Activated naive CD4-positive, alpha-beta T cell (primary cell): ENCODE results near the gene NDOR1.
A peak's percentile ranks its signal among the peaks of the same experiment; 100 is the strongest.
"Not testable (repeated sequence)": the region's sequence is repeated elsewhere in the genome, so short reads cannot be mapped to it uniquely, and the experiment has no call there.

ENCODE experiments used
- DNase-seq, 4 experiments: peaks; one replicate each; lab custom pipeline; 2025; lab: John Stamatoyannopoulos, UW

NDOR1 gene

DNA sequence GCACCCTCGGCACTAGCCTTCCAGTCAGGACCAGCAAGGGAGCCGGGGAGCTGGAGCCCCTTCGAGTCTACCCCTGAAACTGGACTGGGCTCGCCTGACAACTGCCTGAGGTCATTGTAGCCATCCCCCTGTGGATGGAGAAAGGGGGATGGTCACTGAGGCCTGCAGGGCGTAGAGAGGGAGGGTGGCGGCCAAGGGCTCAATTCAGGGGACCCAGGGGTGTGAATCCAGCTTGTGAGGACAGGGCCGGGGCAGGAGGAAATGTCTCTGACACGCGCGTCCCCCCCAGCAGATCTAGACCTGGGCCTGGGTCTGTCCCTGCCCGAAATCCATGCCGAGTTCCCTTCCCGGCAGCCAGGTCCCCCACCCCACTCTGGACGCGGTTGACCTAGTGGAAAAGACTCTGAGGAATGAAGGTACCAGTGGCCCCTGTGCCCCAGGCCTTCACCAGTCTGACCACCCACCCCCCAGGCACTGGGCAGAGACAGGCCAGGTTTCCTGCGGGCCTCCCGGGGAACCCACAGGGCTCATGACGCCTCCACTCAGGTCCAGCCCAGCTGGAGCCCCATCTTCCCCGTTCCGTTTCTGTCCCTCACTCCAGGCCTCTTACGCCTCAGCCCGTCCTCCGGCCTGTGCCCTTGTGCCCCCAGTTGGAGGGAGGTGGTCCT, 26.0 kb downstream of the NDOR1 start:
- no peak for DNase-seq

DNA sequence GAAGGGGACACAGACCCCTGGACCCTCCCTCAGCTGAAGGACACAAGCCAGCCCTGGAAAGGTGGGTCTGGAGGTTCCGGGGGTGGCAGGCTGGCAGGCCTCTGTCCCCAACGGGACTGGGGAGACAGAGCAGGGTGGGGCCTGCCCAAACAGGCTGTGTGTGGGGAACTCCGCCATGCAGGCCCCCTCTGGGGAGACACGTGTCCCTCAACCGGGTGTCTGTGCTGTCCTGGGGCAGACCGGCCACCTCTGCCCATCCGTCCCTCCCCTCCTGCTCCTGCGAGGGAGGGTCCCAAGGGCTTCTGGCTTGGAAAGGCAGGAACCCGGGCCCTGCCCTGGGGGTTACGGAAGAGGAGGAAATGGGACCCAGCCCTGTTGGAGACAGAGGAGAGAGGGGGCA, 26.6 kb downstream of the NDOR1 start:
- no peak for DNase-seq

DNA sequence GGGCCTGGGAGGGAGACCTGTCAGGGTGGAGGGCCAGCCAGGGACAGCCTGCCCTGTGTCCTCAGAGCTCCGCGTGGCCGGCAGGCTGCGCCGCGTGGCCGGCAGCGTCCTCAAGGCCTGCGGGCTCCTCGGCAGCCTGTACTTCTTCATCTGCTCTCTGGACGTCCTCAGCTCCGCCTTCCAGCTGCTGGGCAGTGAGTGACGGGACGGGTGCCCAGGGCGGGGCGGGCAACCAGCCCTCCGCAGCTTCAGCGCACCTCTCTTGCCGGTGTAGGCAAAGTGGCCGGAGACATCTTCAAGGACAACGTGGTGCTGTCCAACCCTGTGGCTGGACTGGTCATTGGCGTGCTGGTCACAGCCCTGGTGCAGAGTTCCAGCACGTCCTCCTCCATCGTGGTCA, 27.0 kb downstream of the NDOR1 start:
- no peak for DNase-seq

DNA sequence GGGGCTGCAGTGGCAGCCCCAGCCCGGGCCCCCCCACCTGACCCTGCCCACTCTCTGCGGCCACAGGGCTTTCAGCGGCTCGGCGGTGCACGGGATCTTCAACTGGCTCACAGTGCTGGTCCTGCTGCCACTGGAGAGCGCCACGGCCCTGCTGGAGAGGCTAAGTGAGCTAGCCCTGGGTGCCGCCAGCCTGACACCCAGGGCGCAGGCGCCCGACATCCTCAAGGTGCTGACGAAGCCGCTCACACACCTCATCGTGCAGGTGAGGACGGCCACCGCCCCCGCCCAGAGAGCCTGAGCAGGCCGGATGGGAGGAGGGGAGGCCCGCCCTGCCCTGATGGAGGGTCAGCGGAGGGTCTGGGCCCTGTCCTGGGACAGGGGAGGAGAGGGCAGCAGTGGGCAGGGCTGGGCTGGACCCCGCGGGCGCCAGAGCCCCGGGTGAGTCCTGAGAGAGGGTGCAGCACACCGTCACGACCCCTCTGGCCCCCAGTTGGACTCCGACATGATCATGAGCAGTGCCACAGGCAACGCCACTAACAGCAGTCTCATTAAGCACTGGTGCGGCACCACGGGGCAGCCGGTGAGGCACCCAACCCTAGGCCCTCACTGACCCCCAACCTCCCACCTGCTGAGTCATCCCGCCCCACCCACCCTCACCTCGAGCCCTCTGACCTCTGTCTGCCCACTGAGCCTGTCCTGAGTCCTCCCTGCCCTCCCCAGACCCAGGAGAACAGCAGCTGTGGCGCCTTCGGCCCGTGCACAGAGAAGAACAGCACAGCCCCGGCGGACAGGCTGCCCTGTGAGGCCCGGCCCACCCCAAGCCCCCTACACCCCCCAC, 27.9 kb downstream of the NDOR1 start:
- no peak for DNase-seq

DNA sequence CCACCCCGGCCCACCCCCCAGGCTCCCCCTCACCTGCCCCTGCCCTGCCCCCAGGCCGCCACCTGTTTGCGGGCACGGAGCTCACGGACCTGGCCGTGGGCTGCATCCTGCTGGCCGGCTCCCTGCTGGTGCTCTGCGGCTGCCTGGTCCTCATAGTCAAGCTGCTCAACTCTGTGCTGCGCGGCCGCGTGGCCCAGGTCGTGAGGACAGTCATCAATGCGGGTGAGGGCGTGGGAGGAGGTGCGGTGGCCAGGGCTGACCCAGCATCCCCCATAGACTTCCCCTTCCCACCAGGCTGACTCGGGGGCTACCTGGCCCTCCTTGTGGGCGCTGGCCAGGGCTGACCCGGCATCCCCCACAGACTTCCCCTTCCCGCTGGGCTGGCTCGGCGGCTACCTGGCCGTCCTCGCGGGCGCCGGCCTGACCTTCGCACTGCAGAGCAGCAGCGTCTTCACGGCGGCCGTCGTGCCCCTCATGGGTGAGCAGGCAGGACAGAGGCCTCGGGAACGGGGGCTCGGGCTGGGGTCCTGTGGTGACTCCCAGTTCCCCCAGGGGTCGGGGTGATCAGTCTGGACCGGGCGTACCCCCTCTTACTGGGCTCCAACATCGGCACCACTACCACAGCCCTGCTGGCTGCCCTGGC, 28.7 kb downstream of the NDOR1 start:
- no peak for DNase-seq

DNA sequence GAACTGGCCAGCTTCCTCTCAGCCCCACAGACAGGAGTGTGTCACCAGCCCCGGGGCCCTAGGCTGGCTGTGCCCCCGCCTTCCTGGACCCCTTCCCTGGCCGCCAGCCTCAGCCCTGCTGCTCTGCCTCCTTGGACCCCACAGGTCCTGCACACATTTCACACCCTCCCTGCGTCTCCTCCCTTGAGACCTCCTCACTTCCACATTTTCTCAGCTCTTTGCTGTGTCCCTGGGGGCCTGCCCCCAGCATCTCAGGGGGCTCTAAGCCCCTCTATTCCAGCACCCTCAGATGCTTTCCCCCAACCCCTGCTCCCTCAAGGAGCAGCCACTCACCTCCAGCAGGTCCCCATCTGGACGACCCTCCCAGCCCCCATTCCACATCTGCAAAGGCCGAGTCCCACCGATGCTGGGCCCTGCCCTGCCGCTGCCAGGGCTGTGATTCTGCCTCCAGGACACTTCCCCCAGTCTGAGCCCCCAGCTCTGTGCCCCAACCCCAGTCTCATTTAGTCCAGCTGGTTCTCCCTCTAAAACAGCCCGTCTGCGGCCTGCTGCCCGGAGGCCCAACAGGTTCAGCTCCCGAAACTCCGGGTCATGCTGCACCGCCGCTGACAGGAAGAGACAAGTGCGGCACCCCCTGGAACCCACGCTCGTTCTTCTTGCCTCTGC, 29.4 kb downstream of the NDOR1 start:
- no peak for DNase-seq

DNA sequence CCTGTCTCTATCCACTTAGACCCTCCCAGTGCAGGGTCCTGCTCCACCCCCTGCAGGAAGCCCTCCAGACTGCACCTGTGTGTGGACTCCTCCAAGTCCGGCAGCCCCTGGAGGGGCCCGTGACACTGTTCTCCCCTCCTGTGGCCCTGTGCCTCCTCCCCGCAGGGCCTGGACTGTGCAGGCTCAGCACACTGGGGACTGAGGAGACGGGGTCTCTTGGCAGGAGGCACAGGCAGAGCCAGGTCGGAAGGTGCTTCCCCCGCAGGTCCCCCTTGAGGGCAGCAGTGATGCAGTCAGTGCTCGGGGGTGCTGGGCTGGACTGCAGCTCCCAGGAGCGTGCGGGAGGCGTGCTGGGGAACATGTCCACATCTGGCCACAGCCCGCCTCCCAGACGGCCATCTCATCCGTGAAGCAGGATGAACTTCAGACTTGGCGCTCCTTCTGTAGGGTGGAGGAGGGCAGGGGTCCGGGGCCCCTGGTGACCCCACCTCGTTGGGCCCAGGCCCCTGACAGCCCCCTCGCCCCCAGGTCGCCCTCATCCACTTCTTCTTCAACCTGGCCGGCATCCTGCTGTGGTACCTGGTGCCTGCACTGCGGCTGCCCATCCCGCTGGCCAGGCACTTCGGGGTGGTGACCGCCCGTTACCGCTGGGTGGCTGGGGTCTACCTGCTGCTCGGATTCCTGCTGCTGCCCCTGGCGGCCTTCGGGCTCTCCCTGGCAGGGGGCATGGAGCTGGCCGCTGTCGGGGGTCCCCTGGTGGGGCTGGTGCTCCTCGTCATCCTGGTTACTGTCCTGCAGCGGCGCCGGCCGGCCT, 30.1 kb downstream of the NDOR1 start:
- DNase-seq: no peak

DNA sequence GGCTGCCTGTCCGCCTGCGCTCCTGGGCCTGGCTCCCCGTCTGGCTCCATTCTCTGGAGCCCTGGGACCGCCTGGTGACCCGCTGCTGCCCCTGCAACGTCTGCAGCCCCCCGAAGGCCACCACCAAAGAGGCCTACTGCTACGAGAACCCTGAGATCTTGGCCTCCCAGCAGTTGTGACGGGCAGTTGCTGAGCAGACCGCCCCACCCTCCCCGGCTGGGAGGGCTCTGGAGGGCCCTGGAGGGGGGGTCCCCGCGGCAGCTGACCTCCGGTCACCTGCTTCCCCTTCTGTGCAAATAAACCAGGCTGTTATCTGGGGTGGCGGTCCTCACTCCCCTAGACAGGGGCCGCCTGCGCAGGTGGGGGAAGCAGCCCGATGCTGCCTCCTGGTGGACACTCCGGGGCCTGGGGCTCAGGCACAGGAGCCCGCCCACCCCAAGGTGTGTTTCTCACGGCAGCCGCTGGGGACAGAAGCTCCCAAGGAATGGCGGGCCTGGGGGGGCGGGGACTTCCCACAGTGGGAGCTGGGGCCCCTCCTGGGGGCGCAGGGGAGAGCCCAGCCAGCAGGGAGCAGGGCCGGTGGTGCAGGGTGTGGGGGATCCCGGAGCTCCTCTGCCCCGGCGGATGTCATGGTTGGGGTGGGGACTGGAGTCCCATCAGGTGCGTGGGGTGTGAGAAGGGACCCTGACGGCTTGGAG, 30.9 kb downstream of the NDOR1 start:
- peak; percentile 75 to 93 (median 87) for DNase-seq

DNA sequence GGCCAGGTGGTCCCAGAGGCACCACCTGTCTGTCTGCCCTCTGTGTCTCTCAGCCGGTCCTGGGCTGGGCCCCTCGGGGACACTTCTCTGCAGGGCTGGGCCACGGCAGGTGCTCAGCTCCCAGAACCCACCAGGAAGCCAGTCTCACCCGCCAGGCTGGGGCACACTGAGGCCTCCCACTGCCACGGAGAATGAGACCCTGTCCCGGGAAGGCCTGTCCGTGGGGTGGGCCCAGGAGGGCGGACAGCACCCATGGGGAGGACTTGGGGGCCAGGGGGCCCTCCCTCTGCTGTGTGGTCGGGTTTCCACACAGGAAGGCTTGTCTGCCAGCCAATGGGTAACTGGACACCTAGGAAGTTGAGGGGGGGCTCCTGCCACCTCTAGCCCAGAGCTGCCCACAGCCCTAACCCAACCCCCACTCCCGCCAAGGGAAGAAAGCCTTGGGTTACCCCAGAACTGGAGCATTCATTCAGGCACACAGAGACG, 31.5 kb downstream of the NDOR1 start:
- DNase-seq: no peak

DNA sequence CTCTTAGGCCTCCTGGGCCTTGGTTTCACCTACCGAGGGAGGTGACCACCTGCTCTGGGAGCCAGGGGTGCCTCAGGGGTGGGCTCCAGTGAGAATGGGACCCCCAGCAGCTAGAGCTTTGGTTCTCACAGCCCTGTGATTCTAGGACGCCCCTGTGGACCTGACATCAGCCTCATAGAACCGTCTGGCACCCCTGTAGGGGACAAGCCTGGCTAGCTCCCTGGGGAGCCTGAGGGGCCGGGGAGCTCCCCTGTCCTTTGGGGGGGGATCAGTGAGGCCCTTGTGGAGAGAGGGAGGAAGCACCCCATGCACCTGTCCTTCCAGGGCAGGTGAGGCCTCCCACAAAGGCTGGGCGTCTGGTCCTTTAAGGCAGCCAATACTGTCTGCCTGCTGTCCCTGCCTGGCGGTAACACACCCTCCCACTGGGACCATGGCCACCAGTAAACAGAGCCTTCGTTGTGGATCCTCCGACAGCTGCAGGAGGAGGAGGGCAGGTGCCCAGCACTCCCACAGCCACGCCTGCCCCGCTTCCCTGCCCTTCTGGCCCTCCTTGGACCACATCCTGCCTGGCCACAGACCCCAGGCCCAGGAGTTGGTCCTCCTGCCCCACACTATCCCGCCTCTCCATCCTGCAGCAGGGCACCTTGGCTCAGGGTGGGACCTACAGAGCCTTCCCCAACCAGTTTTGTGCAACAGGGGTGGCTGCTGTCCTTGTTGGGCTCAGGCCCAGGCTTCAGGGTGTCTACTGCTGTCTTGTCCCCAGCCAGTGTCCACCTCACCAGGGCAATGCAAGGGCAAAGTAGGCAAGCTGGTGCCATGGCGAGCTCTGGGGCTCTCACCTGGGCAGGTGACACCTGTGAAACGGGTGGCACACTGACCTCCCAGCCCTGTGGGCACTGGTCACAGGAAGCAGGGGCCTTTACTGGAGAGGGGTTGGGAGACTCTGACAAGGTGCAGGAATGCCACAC, 32.5 kb downstream of the NDOR1 start:
- no peak for DNase-seq

DNA sequence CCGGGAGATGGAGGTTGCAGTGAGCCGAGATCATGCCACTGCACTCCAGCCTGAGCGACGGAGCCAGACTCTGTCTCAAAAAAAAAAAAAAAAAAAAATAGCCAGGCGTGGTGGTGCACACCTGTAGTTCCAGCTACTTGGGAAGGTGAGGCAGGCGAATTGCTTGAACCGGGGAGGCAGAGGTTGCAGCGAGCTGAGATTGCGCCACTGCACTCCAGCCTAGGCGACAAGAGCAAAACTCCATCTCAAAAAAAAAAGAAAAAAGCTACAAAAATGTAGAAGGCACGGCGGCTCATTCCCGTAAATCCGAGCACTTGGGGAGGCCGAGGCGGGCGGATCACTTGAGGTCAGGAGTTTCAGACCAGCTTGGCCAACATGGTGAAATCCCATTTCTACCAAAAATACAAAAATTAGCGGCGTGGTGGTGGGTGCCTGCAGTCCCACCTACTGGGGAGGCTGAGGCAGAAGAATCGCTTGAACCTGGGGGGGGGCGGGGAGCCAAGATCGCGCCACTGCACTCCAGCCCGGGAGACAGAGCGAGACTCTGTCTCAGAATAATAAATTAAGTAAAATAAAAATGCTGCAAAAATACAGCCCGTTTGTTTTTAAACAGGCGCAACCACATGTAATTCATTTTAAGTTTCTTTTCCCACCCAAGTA, 34.2 kb downstream of the NDOR1 start:
- not testable (repeated sequence) for DNase-seq

DNA sequence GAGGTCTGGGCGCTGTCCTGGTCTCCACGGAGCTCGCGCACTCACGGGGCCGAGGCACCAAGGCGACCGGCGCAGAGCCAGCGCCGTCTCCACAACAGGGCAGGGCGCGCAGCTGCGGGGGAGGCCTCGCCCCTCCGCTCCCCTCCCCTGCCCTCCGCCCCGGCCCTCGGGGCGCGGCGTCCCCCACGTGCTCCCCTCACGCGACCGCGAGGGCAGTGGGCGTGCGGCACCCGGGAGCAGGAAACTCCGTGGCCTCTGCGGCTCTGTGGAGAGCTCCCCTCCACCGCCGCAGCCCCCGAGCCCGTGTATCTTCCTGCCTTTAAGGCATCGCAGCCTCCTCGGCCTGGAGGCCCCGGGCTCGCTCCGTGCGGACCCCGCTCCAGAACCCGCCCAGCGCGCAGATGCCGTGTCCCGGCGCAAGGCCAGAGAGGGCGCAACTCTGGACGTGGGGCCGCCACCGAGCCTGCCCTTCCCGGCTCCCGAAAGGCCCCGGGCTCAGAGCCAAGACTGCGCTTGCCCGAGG, 34.9 kb downstream of the NDOR1 start:
- DNase-seq: peak in 2 of 4 experiments; percentile 67

DNA sequence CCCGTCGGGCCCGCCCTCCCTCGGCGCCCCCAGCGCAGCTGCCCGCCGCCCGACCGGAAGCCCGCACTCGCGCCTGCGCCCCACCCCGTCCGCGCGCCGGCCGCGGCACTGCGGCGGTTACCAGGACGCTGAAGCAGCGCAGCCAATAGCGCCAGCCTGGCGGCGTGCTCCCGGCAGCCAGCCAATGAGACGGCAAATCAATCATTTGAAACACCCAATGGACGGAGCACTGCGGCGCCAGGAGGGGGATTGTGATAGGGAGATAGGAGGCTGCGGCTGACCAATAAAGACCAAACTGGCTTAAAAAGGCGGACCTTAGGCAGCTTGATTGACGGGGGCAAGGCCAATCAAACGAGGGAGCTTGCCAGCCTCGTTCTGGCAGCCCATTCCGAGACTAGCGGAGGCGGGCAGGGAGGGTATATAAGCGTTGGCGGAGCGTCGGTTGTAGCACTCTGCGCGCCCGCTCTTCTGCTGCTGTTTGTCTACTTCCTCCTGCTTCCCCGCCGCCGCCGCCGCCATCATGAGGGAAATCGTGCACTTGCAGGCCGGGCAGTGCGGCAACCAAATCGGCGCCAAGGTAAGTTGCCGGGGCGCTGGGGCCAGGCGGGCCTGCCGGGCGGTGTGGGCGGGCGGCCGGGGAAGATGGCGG, 35.5 kb downstream of the NDOR1 start, which contains the start of gene TUBB4B:
Gene TUBB4B (plus strand): TSS at position 447 of the 649 bp plus-strand sequence. CDS start 74 bp downstream, at position 521.
- DNase-seq: peak; percentile 90 to 100 (median 94)

DNA sequence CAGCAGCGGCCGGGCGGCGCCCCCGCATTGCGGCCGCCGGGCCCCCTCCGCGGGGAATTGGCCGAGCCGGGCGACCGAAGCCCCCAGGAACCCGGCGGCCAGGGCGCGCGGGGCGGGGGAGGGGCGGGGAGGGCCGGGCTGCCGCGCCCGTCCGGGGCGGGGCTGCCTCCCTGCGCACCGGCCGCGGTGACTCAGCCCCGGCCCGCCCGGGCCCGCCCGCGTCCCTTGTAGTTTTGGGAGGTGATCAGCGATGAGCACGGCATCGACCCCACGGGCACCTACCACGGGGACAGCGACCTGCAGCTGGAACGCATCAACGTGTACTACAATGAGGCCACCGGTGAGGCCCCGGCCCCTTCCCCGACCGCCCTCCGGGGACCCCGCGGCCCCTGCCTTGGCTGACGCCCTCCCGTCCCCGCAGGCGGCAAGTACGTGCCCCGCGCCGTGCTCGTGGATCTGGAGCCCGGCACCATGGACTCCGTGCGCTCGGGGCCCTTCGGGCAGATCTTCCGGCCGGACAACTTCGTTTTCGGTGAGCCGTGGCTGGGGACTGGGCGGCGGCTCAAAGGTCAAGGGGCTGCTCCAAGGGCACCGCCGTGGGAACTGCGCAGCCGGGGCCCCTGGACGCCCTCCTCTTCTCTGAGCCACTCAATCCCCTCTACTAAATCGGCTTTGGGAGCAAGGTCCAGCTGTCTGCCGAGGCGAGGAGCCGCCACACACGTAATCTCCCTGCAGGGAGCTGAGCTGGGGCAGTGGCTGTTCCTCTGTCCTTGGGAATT, 36.2 kb downstream of the NDOR1 start:
- peak; percentile 39 to 65 (median 53) for DNase-seq

DNA sequence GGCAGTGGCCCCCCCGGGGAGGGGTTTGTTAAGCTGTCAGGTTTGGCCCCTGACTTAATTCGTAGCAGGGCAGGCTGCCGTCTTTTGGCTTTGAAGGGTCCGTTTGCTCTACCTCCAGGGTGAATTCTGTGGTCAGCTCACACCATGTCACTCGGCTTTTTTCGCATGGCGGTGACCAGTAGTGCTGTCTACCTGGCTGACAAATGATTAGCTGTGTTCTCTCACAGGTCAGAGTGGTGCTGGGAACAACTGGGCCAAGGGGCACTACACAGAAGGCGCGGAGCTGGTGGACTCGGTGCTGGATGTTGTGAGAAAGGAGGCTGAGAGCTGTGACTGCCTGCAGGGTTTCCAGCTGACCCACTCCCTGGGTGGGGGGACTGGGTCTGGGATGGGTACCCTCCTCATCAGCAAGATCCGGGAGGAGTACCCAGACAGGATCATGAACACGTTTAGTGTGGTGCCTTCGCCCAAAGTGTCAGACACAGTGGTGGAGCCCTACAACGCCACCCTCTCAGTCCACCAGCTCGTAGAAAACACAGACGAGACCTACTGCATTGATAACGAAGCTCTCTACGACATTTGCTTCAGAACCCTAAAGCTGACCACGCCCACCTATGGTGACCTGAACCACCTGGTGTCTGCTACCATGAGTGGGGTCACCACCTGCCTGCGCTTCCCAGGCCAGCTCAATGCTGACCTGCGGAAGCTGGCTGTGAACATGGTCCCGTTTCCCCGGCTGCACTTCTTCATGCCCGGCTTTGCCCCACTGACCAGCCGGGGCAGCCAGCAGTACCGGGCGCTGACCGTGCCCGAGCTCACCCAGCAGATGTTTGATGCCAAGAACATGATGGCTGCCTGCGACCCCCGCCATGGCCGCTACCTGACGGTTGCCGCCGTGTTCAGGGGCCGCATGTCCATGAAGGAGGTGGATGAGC, 37.0 kb downstream of the NDOR1 start:
- no peak for DNase-seq

DNA sequence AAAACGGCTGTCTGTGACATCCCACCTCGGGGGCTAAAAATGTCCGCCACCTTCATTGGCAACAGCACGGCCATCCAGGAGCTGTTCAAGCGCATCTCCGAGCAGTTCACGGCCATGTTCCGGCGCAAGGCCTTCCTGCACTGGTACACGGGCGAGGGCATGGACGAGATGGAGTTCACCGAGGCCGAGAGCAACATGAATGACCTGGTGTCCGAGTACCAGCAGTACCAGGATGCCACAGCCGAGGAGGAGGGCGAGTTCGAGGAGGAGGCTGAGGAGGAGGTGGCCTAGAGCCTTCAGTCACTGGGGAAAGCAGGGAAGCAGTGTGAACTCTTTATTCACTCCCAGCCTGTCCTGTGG, 37.7 kb downstream of the NDOR1 start:
- DNase-seq: not testable (repeated sequence)
